ENCODE data around the gene POR.

Gene POR

GRCh38 chr7:75979759-75980429 lies 64.9 kb downstream of the POR start:
- no peak for DNase-seq

GRCh38 chr7:75980430-75981202 lies 65.7 kb downstream of the POR start:
- no peak for DNase-seq

- no peak for DNase-seq
Measured at GRCh38 chr7:75981203-75981452, 66.2 kb downstream of the POR start.

GRCh38 chr7:75981453-75982305 lies 66.7 kb downstream of the POR start:
- DNase-seq: no peak

GRCh38 chr7:75982306-75983064 lies 67.5 kb downstream of the POR start:
- no peak for DNase-seq

- no peak for DNase-seq
Measured at GRCh38 chr7:75983471-75984129, 68.6 kb downstream of the POR start.

- no peak for DNase-seq
Measured at GRCh38 chr7:75984130-75985008, 69.4 kb downstream of the POR start.

- DNase-seq: no peak
Measured at GRCh38 chr7:75985009-75985517, 70.1 kb downstream of the POR start.

GRCh38 chr7:75985518-75986146 lies 70.7 kb downstream of the POR start:
- no peak for DNase-seq

GRCh38 chr7:75986147-75986781 lies 71.3 kb downstream of the POR start:
- no peak for DNase-seq

GRCh38 chr7:75987026-75987804 lies 72.3 kb downstream of the POR start:
- DNase-seq: no peak

GRCh38 chr7:75987805-75988567 lies 73.0 kb downstream of the POR start:
- no peak for DNase-seq

- peak in 2 of 14 donors; percentile 29 to 40 for DNase-seq
Measured at GRCh38 chr7:75988568-75989499, 73.9 kb downstream of the POR start.

- peak in 1 of 14 donors; percentile 7 for DNase-seq
Measured at GRCh38 chr7:75989500-75990388, 74.8 kb downstream of the POR start.

GRCh38 chr7:75991531-75992082 lies 76.7 kb downstream of the POR start:
- DNase-seq: no peak

Measured in C1 segment of cervical spinal cord (tissue), 14 donors.